ENCODE measurements around the gene DNAI7.

Gene DNAI7

DNA sequence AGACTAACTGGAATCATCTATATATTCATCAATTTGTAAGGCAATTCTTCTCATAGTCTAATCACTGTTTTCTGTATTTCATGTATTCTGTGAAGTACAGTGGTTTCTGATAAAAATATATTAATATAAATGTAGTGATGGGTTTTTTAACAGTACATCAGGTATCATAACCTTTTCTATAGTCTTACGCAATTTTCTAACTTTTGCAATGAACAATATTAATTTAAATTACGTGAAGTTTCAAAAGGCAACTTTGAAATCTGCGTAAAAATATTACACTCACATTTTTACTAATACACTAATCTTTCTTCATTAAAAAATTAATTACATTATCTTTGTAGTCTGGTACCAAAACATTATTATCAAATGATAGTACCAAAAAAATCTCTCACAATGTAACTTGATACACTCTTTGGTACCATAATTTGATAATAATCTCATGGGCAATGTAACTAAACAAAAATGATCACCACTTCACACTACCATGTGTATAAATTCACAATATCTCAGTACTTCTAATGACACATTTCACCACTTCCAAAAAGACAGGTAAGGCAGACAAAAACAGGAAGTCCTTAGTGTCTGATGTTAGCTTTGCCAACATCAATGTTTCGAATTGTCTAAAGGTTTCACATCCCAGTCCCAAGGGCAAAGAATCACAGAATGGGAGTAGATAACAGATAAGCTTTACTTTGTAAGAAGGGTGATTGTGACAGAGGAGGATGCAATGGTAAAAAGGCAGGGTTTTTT is 8.7 kb downstream of the DNAI7 start:
- DNase-seq (ENCODE audit: low read depth in 2 of 2, low spot score in 1 of 2), result no peak

DNA sequence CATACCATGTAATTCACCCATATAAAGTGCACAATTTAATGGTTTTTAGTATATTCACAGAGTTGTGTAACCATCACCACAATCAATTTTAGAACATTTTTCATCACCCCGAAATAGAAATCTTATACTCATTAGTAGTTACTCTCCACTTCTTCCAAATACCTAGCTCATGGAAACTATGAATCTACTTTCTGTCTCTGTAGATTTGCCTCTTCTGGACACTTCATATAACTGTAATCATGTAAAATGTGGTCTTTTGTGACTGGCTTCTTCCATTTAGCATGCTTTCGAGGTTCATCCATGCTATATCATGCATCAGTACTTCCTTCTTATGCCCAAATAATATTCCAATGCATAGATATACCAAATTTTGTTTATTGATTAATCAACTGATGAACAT is 10.8 kb downstream of the DNAI7 start:
- no peak for DNase-seq (ENCODE audit: low read depth in 2 of 2, low spot score in 1 of 2)

DNA sequence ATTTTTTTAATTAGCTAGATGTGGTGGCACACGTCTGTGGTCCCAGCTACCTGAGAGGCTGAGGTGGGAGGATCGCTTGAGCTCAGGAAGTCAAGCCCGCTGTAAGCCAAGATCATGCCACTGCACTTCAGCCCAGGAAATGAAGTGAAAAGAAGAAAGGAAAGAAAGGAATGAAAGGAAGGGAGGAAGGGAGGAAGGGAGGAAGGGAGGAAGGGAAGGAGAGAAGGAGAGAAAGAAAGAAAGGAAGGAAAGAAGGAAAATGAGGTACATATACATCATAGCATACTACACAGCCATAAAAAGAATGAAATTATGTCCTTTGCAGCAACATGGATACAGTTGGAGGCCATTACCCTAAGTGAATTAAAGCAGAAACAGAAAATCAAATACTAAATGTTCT is 12.2 kb downstream of the DNAI7 start:
- no peak for DNase-seq (ENCODE audit: low read depth in 2 of 2, low spot score in 1 of 2)

DNA sequence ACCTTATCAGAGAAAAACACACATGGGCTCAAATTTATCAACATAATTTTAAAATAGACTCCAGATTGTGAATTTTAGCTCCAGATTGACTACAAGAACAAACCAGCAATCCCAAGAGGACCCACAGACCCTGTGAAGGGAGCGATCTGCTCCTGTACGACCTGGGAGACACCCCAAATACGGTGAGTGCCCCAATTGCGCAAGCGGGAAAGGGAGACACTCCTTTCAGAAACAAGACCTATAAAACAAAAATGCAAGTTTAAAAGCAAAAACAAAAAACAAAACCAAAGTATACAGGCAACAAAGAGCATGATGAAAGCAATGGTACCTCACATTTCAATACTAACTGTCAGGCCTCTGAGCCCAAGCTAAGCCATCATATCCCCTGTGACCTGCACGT is 32.1 kb downstream of the DNAI7 start:
- DNase-seq (ENCODE audit: low read depth in 2 of 2, low spot score in 1 of 2), result no peak

DNA sequence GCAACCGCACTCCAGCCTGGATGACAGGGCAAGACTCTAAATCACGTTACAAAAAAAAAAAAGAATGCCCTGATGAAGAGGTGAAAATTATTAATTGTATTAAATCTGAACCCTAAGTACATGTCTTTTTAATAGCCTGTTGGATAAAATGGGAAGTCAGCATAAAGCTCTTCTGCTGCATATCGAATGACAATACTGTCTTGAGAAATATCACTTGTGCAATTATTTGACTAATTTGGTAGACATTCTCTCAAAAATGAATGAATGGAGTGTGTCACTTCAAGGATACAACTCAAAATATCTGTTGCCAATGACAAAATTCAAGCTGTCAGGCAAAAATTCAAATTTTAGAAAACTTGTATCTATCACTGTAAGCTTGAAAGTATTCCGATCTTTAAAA is 38.9 kb downstream of the DNAI7 start:
- no peak for DNase-seq (ENCODE audit: low read depth in 2 of 2, low spot score in 1 of 2)

DNA sequence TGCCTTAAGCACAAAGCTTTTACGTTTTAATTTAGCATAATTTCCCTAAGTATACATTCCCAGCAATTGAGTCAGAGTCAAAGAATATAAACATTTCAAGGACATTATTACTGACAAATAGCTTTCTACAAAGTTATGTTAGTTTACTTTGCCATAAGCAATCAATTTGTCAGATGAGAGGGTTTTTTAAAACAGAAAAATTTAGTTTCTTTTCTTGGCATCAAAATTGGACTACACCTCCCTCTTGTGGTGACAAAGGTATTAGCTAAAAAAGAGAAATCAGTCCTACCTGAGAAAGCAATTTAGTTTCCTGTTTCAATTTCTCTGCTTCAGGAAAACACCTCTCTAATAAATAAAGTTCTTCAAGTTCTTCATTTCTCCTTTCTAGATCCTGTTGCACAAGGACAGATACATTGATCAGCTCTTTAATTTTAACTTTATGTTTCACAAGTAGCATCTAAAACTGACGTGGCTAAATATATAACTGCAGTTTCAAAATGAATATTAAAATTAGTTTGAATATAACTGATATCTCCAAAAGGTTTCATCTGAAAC is 39.9 kb downstream of the DNAI7 start:
- no peak for DNase-seq (ENCODE audit: low read depth in 2 of 2, low spot score in 1 of 2)

DNA sequence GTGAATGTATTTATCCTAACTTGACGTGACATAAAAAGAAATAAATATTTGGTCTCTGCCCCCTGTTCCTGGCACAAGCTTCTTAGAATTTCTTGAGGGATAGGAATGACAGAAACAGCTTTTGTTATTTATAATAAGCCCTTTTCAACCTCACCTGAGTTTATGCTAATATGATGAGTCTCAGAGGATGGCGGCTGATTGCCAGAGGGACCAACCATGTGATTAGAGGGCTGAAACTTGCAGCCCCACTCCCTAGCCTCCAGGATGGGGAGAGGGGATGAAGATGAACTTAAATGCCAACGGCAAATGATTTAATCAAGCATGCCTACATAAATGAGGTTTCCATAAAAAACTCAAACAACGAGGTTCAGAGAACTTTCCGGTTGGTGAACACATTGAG is 42.9 kb downstream of the DNAI7 start:
- DNase-seq (ENCODE audit: low read depth in 2 of 2, low spot score in 1 of 2), result no peak

DNA sequence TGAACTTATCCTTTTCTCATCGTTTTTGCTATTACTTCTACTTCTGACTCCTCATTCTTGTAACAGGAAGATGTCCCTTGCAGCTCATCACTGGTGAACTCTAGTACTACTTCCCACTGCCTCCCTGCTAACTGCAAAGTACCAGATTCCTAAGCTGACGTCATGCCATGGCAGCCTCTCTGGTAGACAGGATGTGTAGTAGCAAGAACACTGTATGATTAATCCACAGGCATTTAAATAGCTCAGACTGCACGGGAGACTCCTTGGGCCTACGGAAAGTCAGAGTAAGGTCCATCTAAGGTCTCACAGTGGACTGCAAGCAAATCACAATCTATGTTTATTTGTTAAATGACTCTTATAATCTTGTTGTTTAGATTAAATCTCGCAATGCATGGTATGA is 43.5 kb downstream of the DNAI7 start:
- DNase-seq (ENCODE audit: low read depth in 2 of 2, low spot score in 1 of 2), result no peak

DNA sequence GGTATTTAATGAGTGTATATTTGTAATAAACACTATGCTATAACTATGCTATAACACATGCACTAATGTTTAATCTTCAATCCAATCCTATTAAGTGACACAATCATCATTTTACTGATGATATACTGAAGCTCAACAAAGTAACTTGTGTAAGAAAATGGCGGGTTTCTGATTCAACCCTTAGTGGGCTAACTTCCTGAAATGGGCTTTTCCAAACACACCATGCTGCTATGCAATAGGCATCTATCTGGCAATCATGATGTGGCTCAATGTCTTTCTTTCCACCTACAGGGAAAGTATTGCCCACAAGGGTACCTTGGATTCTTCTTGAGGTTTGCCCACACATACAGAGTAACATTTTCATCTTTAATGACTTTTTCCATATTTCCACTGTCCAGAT is 48.3 kb downstream of the DNAI7 start:
- DNase-seq (ENCODE audit: low read depth in 2 of 2, low spot score in 1 of 2), result no peak

DNA sequence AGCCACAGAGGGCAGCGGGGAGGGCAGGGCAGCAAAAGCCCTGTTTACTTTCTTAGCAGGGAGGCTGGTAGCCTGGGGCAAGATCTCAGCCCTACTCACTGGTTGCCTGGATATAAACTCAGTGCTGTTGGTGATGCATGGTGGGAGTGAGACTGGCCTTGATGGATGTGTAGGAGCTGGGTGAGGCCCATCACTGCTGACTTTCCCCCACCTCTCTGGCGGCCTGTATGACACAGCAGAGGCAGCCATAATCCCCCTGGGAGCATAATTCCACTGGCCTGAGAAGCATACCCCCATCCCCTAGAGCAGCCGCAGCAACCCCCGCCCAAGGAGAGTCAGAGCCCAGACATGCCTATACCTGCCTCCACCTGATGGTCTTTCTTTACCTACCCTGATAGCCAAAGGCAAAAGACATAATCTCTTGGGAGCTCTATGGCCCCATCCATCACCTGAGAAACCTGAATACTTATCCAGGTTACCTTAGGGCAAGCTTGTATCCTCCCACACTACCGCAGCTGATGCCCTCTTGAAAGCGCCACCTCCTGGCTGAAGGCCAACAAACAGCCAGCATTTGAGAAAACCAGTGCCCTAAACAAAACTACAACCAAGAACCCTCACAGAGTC is 59.3 kb downstream of the DNAI7 start:
- no peak for DNase-seq (ENCODE audit: low read depth in 2 of 2, low spot score in 1 of 2)

DNA sequence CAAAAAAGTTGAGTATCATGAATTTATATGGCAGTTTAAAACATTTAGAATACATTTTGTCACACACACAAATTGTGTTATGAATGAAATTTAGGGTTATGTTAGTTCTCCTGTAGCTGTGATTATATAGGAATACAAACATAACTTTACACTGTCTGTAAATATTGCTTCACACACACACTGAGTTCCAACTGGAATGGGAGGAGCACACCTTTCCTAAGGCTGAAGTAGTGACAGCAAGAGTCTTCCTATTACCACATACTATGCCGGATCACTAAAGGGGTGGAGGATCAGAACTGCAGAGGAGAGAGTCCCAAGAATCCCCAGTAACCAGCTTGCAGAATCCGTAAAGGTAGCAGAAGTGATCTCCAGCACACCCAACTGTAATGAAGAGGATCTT is 63.7 kb downstream of the DNAI7 start:
- no peak for DNase-seq (ENCODE audit: low read depth in 2 of 2, low spot score in 1 of 2)

DNA sequence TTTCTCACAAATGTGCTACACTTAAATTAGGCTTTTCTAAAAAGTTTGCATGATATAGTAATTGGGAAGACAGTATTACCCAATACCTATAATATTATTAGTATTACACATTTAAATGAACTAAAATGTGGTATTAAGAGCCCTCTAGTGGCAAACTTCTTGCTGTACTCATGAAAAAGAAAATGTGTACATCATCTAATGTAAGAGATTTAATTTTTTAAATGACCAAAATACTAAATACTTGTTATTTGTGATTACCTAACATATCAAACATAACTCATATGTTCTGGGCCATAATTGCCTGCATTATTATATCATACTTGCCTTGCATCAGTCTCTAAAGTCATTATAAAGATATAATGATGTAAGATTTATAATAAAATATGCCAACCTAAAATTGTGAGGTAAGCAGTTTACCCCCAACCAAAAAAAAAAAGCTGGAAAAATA is 64.2 kb downstream of the DNAI7 start:
- DNase-seq (ENCODE audit: low read depth in 2 of 2, low spot score in 1 of 2), result no peak

DNA sequence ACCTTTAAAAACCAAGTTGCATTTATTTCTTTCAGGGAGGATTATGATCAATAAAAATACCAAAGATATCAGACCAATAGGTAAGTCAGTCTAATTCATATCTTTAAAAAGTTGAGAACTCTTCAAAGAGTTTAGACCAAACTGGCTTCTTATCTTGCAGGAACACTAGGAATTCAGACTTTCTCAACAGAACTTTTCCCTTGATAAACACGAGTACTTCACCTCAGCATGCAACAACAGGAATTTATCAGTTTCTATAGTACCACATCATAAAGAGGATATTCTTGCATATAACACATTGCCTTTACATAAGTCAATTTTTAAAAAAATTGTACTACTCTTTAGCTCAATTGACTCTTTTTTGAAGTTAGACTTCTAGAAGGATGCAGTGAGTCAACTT is 68.2 kb downstream of the DNAI7 start:
- DNase-seq (ENCODE audit: low read depth in 2 of 2, low spot score in 1 of 2), result no peak

DNA sequence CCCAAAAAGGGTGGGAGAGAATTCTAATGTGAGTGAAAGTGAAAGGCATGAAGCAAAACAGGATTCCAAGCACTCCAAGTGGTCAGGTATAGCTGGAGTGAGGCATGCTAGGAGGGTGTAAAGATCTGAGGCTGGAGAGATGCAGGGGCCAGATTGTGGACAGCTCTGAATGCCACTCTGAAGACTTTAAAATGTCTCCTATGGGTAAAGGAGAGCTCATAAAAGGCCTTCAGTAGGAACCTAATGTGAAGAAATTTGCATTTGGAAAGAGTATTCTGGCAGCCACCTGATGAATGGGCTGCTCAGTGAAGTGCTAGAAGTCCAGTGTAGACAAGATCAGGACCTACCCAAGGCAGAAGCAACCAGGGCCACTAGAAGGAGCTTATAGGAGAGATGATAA is 68.9 kb downstream of the DNAI7 start:
- no peak for DNase-seq (ENCODE audit: low read depth in 2 of 2, low spot score in 1 of 2)

DNA sequence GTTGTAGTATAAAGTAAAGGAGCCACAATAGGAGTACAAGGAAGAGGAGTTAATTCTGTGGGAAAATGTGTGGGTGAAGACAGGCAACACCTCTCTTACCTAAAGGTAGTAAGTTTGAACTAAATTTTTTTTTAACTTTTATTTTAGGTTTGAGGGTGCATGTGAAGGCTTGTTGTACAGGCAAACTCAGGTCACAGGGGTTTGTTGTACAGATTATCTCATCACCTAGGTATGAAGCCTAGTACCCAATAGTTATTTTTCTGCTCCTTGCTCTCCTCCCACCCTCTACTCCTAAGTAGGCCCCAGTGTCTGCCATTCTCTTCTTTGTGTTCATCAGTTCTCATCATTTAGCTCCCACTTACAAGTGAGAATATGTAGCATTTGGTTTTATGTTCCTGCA is 70.5 kb downstream of the DNAI7 start:
- DNase-seq (ENCODE audit: low read depth in 2 of 2, low spot score in 1 of 2), result no peak

DNA sequence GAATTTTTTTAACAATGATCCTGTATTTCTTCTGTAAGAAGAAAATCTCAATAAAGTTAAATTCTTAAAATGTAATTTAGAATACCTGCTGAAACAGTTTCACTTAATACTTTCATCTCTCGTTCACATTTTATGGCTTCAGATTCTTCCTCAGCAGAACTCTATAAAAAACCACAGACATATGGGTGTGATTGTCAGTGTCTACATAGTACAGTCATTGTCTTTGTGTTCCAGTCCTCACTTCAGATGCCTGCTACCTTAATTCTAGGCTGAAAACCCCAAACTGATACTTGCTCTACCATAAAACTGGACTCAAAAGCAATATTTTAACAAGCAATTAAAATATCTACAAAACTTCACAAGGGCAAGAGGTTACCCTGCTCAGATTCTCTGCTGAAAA is 71.8 kb downstream of the DNAI7 start:
- DNase-seq (ENCODE audit: low read depth in 2 of 2, low spot score in 1 of 2), result no peak

DNA sequence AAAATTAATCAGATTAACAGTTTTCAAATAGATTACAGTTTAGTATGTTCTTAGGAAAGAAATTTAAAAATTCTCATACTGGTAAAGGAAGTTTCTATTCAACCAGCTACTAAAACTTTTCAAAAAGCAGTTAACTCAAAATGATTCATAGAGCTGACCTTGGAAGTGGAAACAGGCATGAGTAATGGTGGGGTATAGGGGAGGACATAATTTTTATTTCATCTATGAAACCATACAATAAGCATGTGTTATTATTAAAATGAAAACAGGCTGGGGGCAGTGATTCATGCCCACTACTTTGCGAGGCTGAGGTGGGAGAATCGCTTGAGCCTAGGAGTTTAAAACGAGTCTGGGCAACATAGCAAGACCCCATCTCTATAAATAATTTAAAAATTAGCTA is 73.0 kb downstream of the DNAI7 start:
- no peak for DNase-seq (ENCODE audit: low read depth in 2 of 2, low spot score in 1 of 2)

DNA sequence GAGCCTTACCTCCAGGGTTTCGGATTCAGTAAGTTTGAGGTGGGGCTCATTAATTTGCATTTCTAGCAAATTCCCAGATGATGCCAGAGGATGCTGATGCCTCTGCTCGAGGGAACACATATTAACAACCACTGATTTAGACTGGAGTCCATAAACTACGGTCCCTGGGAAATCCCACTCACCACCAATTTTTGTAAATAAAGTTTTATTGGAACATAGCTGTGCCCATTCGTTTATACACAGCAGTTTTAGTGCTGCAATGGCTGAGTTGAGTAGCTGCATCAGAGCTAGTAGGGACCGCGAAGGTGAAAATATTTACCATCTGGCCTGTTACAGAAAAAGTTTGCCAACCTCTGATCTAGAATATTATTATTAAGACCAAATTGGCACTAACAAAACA is 73.8 kb downstream of the DNAI7 start:
- no peak for DNase-seq (ENCODE audit: low read depth in 2 of 2, low spot score in 1 of 2)

DNA sequence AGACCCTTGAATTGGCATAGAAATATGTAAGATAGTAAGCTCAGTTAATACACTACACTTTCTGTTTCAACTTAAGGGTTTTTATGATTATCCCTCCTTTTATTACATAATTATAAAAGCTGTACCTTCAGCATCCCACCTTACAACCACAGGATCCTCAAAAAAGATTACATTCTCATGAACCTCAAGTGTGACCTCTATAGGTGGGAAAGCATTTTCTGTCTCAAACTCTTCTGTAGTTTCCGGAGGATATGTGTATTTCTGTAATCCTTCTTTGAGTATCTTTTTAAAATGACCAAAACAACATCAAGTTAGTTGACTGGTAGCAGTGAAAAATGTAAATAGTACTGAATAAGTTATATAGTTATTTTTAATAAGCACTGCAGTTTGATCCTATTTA is 75.9 kb downstream of the DNAI7 start:
- DNase-seq (ENCODE audit: low read depth in 2 of 2, low spot score in 1 of 2), result no peak

DNA sequence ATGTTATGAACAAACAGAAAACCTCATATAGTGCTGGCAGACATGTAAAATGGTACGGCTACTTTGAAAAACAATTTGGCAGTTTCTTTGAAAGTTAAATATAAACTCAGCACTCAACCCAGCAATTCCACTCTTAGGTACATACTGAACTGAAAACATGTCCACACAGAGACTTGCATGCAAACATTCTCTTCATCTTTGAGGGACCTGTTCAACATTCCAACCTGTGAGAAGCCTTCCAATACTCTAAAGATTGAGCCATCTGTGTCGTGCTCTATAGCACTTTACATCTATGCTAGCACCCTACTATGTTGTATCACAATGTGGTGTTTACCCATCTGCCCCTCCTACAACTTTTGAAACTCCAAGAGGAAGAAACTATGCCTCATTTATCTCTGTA is 79.3 kb downstream of the DNAI7 start:
- no peak for DNase-seq (ENCODE audit: low read depth in 2 of 2, low spot score in 1 of 2)

DNA sequence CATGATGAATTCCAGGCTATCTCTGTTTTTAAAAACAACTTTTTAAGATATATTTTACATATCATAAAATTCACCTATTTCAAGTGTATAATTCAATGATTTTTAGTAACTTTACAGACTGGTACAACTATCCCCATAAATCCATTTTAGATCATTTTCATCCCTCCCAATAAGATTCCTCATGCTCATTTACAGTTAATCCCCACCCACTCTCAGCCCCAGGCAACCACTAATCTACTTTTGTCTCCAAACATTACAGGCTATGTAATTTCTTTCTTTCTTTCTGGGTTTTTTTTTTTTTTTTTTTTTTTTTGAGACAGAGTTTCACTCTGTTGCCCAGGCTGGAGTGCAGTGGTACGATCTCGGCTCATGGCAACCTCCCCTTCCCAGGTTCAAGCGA is 81.3 kb downstream of the DNAI7 start:
- DNase-seq (ENCODE audit: low read depth in 2 of 2, low spot score in 1 of 2), result no peak

DNA sequence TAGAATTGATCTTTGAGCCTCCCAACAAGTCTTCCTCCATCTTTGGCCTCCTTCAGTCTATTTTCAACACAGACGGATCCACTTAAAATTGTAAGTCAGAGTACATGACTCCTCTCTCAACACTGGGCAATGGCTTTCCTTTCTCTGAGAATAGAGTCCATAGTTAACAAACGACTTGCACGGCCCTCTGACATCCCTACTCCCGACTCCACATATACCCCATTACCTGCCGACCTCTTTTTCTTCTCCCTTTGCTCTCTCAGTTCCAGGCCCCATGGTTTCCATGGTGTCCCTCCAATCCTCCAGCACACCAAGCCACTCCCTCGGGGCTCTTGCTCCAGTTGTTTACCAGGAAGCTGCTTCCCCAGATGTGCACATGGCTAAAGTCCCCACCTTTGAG is 84.7 kb downstream of the DNAI7 start:
- no peak for DNase-seq (ENCODE audit: low read depth in 2 of 2, low spot score in 1 of 2)

DNA sequence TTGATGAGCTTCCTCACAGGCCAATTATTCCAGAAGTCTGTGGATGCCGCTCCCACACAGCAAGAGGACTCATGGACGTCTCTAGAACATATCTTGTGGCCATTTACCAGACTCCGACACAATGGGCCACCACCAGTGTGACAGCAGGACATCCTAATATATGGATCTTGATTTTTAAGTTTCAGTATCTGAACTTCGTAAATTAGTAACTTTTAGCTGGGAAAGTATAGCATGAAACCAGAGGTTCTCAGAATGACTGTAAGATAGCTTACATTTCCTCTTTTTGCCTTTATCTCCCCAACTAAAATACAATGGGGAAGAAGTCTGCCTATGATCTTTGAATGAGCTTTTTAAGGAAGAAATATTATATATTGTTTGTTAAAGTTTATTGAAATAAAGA is 87.0 kb downstream of the DNAI7 start:
- no peak for DNase-seq (ENCODE audit: low read depth in 2 of 2, low spot score in 1 of 2)

All from stimulated activated CD8-positive, alpha-beta memory T cell treated with anti-CD3 and anti-CD28 coated beads, Interleukin-4, amount 100 ng/mL, for 4 hours (primary cell).